ENCODE measurements around the gene SATB2.

GRCh38 chr2:199443589-199444130 lies 14.1 kb downstream of the SATB2 start:
- no peak for TF ChIP-seq CTCF (IDR thresholded peaks at IDR 0.05)
- no peak for TF ChIP-seq POLR2A (IDR thresholded peaks at IDR 0.05)

All from lower leg skin (tissue), 3 donors.